ENCODE measurements around the gene RNF148.

RNF148 gene

DNA sequence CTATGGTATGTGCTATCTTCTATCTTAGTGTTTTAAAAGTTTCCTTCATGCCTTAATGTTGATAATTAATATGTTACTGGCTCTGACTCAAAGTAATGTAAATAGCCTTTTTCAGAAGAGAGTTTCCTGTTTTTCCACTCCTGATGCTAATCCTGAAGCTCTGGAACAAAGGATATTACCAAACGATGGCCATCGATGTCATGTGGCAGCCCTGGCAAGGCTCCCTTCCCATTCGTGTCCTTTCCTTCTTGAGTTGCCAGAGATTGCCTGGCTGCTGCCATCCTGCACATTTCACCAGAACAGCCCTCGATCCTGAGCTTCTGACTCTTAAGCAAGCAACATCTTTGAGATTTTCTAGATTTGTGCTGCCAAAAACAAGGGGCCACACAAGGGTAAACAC lies 49.8 kb downstream of the RNF148 start:
- no peaks in the 10 kb centered on the region for H3K36me3 ChIP-seq (replicated peaks)
- no peak for DNase-seq
- in situ Hi-C loops (cut with HindIII; ENCODE audit: low pct_ligation_motif_present, low sequenced_read_pairs): no loop called here
- no peak overlapping the region for H3K27ac ChIP-seq
- TF ChIP-seq, protein P1, sequence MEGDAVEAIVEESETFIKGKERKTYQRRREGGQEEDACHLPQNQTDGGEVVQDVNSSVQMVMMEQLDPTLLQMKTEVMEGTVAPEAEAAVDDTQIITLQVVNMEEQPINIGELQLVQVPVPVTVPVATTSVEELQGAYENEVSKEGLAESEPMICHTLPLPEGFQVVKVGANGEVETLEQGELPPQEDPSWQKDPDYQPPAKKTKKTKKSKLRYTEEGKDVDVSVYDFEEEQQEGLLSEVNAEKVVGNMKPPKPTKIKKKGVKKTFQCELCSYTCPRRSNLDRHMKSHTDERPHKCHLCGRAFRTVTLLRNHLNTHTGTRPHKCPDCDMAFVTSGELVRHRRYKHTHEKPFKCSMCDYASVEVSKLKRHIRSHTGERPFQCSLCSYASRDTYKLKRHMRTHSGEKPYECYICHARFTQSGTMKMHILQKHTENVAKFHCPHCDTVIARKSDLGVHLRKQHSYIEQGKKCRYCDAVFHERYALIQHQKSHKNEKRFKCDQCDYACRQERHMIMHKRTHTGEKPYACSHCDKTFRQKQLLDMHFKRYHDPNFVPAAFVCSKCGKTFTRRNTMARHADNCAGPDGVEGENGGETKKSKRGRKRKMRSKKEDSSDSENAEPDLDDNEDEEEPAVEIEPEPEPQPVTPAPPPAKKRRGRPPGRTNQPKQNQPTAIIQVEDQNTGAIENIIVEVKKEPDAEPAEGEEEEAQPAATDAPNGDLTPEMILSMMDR (IDR thresholded peaks at IDR 0.05; ENCODE audit: low read depth, low read length, missing control alignments): no peak
- no peak overlapping the region for H3K4me3 ChIP-seq (ENCODE audit: low read depth, low read length)
- H3K27me3 ChIP-seq (replicated peaks): no peaks in the 10 kb centered on the region

Data from brain microvascular endothelial cell (primary cell).